Measurements from ENCODE around the gene CBLN3.

Gene CBLN3

GRCh38 chr14:24379907-24380730 lies 49.3 kb downstream of the CBLN3 start:
- DNase-seq (ENCODE audit: low read depth), result no peak

- DNase-seq (ENCODE audit: low read depth), result no peak
Measured at GRCh38 chr14:24378981-24379906, 50.2 kb downstream of the CBLN3 start.

GRCh38 chr14:24378327-24378726 lies 51.1 kb downstream of the CBLN3 start:
- no peak for DNase-seq (ENCODE audit: low read depth)

- DNase-seq (ENCODE audit: low read depth), result no peak
Measured at GRCh38 chr14:24377657-24378056, 51.8 kb downstream of the CBLN3 start.

GRCh38 chr14:24377126-24377525 lies 52.3 kb downstream of the CBLN3 start:
- DNase-seq (ENCODE audit: low read depth), result no peak

All from activated T-cell treated with anti-CD3 and anti-CD28 coated beads for 24 hours (primary cell).